GM19467 (cell line): ENCODE results near the gene HAL.

Source experiments
- ATAC-seq: cut with Tn5 transposase; IDR thresholded peaks from one replicate; pipeline ENCODE4 v1.9.1; 2021; ENCODE audit warnings: mild to moderate bottlenecking, moderate library complexity; ENCODE audit not compliant: unreplicated experiment

HAL gene

DNA sequence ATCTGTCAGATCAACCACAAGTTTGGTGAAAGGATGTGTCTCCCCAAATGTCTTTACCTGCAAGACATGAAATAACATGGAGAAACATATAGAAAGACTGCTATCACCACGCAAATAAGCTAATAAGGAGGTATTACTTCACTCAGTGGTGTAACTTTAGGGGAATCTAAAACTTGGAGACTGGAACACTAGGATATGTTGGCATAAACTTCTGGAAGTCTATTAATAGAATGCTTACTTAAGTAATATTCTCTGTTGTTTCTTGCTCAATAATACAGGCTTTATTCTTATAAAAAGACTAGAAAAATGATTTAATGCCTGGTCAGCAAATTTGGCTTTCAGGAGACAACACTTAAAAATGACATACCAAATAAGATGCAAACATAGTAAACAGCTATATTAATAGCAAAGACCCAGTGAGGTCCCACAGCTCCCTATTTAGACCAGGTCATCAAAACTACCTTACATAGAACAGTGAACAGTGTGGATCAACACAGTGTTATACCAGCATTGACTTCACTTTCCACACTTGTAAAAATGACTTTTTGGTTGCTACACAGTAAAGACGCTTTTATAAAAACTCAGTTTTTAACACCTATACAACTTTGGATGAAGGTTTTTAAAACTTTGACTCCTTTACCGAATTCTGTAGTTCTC is 18.9 kb upstream of the HAL start:
- ATAC-seq = no peak

DNA sequence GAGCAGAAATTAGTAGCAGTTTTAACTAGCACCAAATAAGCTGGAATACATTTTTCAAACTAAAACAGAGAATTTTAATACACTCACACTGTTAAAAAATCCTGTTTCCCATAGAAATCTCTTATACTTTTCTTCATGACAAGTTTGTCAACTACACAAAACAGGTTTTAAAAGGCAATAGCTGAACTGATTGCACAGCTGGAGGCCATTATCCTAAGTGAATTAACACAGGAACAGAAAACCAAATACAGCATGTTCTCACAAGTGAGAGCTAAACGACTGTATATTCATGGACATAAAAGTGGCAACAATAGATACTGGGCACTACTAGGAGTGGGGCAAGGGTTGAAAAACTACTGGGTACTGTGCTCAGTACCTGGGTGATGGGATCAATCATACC is 11.6 kb upstream of the HAL start:
- no peak for ATAC-seq

DNA sequence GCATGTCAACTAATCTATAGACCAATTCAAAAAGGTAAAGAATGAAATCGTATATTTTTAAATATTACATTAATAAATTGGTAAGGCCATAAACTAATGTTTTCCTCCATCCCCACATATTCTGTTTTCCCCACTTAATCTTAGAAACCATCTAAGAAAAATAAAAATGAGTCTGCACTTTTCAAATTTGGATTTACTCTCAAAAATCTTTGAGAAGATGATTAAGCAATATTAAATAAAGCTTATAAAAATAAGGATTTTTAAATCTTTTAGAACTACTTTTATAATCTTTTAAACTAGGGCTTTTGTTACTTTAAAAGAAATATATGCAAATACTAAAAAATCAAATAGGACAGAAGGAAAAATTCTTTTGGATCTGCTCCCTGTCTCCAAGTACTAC is 10.6 kb upstream of the HAL start:
- no peak for ATAC-seq

DNA sequence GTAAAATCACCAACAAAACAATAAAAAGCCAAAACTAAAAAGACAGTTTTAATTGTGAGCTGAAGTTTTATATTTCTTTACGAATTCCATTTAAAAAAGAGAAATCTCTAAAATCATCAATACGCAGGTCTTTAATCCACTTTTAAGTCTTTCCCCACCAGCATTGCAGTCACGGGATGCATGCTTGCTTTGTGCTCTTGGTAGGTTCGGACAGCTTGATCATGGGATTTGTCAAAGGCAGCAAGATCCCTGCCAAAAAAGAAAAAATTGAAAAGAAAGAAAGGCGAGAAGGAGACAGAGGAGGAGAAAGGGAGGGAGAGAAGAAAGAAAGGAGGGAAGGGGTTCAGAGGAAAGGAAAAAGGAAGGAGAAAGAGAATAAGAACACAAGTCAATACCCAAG is 4.7 kb upstream of the HAL start:
- no peak for ATAC-seq

DNA sequence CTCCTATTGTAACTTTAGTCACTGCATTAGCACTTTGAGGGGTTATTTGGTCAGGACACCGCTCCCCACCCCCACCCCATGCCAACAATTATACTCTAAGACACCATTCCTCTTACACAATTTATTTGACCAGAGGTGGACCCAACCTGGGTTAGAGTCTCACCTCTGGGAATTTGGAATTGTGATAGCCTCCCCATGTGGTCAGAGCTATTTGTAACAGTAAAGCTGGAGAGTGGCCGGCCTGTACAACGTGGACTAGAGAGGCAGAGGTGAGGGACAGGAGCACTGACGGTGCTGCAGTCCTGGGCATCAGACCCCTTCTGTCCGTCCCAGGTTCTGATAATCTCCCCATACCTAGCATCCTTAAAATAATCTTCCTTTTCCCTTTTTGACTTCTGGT is 3.3 kb upstream of the HAL start:
- ATAC-seq = no peak

DNA sequence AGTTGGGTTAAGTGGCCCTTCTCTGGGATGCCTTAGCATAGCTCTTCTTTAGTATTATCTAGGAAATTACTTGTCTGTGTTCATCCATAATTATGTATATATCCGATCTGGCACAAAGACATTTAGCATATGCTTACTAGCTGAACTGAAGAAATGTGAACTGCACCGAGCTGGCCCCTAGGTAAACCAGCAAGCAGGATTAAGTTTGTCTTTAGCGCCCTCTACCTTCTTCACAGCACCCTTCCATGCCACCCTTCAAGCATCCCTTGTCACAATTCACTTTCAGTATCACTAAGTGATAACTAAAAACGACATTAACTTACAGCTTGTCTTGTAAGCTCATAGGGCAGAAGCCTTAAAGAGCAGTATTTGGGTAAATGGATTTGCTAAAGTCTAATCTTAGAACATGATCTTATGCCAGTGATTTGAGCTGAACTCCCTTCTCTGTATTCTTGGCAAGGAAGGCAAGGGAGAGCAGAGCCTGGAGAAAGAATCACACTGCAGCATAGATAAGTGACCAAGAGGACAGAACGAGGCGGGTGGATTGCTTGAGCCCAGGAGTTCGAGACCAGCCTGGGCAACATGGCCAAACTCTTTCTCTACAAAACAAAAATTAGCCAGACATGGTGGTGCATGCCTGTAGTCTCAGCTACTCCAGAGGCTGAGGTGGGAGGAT is 2.6 kb upstream of the HAL start:
- ATAC-seq = peak; percentile 94

DNA sequence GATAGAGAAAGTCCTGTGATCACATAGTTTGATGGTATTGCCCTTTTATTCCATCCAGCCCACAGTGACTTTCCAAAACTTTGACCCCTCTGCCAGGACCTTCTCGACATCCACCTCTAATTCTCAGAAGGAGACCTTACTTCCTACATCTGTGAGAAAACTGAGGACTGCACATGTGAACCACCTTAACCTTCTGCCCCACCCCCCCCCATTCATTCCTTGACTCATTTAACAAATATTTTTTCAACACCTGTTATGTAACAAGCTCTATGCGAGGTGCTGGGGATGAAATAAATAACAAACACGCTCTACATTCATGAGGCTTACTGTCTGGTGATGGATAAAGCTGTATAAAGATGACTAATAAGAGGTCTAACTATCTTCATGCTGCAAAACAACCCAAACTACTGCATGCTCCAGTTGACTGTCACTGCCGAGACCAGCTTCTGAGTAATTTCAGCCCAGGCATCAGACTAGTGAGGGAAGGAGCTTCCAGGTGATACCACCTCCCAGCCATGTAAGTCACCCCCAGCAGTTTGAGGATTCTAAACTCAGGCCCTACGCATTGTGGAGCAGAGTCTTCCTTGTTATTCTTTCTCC is 1.9 kb upstream of the HAL start:
- ATAC-seq = no peak

DNA sequence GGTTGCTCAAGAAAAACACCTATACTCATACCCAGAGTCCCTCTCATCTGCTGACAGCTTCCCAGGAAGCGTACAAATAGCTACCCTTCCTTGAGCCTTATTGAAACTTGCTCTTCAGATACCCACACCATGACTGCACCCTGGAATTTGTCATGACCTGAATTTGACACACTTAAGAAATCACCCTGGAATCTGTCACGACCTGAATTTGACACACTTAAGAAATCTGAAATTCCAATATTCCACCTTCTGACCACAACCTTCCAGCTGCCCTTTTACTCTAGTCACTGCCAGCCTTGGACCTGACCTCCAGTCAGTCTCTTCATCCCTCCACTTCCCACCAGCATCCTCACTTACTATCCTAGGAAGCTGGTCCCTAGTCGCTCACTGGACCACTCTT is 1.1 kb upstream of the HAL start:
- ATAC-seq = no peak

DNA sequence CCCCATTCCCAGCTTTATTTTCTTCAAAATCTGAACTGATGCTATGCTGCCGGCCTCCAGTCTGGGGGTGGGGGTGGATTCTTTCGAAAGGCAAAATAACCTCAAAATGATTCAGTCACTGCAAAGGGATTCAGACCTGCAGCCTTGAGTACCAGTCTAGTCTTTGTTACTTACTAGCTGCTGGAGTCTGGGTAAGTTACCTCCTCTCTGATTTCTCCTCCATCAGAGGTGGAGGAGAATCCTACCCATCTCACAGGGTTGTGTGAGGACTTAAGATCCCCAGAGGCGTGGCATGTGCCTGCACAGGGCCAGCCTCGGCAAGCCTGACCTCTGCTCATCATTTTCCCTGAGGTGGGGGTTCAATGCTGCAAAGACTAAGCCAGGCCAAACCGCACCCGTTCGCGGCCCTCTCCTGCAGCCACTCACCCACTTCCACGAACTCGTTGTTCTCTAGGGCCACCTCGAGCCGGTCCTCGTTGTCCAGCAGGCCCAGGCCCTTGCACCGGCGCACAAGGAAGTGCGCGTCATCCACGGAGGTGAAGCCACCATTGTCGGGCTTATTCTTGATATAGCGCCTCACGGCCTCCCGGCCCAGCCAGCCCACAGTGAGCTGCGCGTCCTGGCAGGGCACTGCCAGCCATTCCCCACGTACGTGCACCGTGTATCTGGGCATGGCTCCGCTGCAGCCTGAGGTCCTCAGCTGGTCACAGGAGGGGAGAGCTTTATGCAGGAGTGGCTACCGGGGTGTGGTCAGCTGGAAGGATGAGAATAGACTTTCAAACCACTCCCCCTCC is 709 bp downstream of the HAL start:
- ATAC-seq = no peak

DNA sequence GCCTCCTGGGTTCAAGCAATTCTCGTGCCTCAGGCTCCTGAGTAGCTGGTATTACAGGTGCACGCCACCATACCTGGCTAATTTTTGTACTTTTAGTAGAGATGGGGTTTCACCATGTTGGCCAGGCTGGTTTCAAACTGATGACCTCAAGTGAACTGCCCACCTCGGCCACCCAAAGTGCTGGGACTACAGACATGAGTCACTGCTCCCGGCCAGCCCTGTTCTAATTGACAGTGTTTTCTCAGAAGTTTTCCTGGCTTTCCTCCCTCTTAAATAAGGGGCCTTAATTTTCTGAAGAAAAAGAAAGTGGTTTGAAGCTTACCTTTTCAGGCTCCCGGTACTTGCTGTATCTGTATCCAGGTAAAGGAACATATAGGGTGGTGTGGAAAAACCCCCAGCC is 1.7 kb downstream of the HAL start:
- no peak for ATAC-seq

DNA sequence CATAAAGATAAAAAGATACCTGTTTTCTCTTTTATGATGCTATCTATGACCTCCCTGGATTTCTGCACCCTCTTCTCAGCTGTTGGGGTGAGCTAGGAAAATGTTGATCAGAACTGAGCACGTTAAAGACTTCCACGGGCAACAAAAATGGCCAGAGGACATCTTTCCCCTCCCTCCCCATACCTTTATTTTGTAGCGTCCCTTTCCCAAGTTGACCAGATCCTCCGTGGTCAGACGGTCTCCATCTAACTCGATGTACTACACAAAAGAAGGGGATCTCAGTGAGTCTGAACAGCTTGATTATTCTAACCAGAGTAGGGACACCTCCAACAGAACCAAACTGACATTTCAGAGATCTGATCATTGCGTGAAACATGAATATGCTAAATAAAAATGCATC is 2.2 kb downstream of the HAL start:
- ATAC-seq = no peak

DNA sequence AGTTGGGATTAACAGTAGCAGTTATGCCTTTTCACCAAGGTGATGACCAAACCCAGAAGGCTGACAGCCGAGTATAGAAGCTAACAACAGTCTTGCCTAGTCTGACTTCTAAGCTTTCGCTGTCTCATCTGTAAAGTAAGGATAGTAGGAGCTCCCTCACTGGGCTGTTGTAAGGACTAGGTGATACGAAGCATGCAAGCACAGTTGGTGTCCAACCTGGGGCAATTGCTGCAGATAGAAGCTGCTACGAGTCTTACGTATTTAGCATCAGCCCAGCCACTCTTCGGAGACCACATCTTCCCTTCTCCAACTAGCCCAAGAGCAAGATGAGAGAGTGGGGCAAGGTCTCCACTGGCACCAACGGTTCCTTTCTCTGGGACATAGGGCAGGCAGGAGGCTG is 6.0 kb downstream of the HAL start:
- no peak for ATAC-seq

DNA sequence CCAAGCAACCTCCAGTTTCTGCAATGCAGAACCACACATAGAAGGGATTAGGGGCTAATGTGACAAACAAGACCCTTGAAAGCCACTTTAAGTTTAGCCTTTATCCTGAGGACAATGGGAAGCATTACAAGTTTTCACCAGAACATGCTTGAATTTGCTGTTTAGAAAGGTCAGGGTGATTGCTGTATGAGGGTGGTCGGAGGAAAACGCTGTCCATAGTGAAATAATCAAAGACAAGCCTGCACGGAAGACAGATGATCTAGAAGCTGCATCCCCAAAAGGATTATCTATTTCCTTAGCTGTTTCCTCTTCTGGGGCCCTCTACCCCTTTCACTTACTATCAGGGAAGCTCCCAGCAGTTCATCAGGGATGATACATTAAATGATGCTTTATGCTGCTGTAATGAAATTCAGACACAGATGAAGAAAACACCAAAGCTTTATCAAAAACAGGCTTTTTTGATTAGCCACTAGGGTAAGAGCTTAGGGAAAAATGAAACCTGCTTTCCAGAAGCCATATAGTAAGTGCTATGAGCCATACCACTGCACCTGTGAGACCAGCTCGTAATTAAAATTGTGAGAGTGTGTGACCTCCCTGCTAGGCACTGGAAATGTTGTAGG is 6.5 kb downstream of the HAL start:
- no peak for ATAC-seq

DNA sequence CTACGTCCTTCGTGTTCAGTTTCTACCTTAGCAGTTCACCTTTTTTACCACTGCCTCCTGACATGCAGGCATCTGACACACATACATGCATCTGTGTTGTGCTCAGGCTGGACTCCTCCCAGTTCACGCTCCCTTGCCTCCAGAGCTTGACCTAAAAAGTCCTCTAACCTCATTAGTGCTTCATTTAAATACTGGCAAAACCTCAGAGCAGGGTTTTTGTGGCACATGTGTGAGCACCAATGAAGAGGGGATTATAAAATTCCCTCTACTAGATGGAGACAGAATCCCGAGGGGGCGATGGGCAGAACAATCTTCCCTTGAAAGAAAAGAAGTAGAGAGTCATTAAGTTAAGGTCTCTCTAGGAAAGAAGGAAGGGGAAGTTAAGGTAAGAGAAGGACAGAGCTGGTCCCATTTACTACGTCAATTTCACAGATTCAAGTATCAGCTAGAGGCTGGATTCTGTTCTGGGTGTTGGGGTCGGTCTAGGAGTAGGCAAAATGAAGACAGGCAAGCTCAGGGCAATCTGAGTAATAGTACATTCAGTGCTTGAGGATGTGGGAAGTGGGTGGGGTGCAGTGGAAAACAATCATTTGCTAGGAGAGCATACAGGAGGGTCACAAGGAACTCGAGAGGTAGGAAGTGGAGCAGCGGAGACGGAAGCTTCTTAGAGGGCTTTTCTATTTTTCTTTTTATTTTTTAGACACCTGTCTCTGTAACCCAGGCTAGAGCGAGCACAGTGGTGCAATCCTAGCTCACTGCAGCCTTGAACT is 7.5 kb downstream of the HAL start:
- ATAC-seq = no peak

DNA sequence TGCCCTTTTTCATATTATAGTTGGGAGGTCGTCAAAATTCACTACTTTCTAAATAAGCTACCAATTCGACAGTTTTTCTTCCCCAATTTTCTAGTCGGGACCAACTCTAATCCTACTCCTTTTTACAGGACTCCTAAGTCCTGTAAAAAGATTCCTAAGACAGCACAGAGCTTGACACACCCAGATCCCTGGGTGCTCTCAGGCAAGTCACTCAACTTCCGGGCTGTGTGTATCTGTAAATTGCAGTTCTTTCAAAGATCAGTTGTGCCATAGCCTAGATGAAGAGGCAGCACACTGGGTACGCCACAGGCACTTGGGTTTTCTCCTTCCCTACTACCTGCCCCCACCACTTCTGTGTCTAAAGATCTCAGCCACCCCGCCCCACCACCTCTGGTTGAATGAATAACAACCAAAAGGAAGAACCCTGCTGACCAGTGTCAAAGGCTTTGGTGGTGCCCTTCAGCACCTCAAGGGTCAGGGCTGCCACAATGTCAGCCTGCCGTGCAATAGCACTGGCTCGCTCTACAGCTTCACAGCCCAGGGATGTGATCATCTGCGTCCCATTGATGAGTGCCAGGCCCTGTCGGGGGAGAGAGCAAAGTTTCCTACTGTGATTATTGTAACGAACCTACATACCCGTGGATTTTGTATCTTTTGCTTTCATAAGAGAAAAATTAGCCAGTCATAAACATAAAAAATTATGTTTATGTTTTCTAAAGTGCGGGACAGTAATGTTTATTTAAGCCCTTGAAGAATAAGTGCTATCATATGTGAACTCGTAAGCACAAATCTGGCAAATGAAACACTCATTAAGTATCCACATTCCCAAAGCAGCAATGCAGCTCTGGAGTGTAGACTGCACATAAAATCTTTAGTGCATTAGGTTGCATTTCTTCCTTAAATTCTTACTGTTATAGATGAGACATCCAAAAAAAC is 9.2 kb downstream of the HAL start:
- no peak for ATAC-seq

DNA sequence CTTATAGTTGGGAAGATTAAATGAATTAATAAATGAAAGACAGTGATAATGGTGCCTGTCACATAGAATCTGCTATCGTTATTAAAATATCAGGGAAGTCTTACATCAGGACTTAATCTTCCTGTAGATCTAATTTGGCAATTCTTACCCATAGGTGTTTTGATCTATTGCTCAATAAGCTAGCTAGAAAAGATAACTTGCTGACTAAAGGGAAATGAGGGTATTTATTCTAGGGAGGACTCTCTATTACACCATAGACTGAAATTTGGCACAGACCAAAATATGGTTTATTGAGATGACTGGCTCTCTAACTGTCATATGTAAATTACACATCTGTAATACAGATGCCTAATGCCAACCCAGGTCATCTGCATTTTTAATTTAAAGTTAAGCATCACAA is 11.5 kb downstream of the HAL start:
- ATAC-seq = no peak

DNA sequence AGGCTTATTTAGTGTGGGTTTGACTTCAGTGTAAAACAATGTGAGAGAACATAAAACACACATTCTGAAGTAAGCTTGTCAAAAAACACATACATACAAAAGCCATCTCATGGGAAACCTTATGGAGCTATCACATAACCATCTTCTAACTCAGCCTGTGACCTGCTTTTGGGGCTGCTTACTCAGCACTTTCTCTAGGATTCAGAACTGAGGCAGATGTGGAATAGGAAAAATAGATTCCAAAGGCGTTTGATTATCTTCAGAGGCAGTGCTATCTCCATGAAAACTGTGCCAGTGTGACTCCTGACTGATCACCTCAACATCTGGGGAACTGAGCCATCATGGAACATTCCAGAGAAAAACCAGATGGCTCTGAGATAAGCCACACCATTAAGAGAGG is 13.5 kb downstream of the HAL start:
- no peak for ATAC-seq

DNA sequence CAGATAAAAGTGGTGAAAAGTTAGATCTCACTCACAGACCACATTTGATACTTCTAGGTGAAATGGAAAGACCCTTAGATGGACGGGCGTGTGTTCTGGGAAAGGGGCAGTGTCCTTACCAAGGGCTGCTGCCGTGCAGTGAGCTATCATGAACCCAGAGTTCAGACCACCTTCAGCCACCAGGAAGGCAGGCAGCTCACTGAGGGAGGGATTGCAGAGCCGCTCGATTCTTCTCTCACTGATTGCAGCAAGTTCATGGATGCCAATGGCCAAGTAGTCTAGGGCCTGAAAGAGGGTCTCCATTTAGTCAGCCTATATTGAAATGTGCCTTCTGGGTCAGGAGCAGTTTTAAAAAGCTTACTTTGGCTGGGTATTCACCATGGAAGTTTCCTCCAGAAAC is 15.7 kb downstream of the HAL start:
- no peak for ATAC-seq

DNA sequence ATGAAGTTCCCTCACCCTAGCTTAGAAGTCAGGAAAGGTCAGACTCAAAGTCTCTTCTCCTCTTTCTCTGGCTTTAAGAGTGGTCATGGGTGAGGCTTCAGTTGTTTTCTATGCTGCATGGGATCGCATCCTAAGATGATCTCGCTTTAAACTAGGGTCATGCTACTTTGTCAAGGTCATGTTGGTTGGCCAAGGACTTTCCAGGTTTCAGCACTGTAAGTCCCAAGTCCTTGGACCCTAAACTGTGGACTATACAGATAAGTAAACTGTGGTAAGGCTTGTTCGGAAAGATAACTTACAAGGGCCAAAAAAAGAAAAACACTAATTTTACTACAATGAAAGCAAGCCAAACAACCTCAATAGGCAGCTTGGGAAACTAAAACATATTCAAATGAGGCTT is 17.4 kb downstream of the HAL start:
- no peak for ATAC-seq

DNA sequence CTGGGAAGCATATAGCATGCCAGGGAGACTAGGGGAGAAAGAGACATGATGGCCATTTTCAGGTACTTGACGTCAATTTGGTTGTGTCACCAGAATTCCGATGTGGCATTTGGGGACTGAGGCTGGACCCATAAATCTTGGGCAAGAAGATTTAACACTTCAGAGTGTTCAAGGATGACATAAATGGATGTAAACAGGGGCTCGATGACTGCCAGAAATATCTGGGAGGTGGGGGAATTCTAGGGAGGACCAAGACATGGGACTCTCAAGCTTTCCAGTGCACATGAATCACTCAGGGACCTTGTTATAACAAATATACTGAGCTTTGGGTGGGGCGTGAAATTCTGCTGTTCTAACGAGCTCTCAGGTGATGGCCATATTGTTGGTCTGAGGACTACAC is 17.8 kb downstream of the HAL start:
- ATAC-seq = no peak
